Liver (tissue), 9 donors: ENCODE results near the gene SETBP1. TPM values are rescaled to one million over a fixed set of nuclear protein-coding genes. Genes with fewer than 3 reads are reported as not detected.

Source experiments
- DNase-seq: peaks from one replicate; pipeline ENCODE4 v3.0.0-alpha.2; 2017; ENCODE audit warnings: low spot score
- H3K27ac ChIP-seq, 2 donors: one replicate each; pipeline ENCODE4 v1.7.0; 2013; ENCODE audit warnings: inconsistent platforms in 2 of 2, low read length in 2 of 2, control low read depth in 1 of 2, low read depth in 1 of 2, mild to moderate bottlenecking in 1 of 2
- H3K27me3 ChIP-seq, 4 donors: one replicate each; pipeline versions ENCODE4 v1.6.1 to v1.7.0; 2013; ENCODE audit warnings: low read length in 3 of 4, inconsistent platforms in 1 of 4, mild to moderate bottlenecking in 1 of 4, moderate library complexity in 1 of 4; ENCODE audit not compliant: control insufficient read depth in 4 of 4, insufficient read depth in 4 of 4
- H3K36me3 ChIP-seq, 4 donors: one replicate each; pipeline versions ENCODE4 v1.6.1 to v1.7.0; 2013; ENCODE audit warnings: low read length in 3 of 4, mild to moderate bottlenecking in 3 of 4, low read depth in 1 of 4, moderate library complexity in 1 of 4; ENCODE audit not compliant: control insufficient read depth in 4 of 4, insufficient read depth in 3 of 4
- H3K4me1 ChIP-seq, 4 donors: one replicate each; pipeline versions ENCODE4 v1.6.1 to v1.7.0; 2013; ENCODE audit warnings: low read length in 3 of 4, mild to moderate bottlenecking in 3 of 4, moderate library complexity in 1 of 4; ENCODE audit not compliant: control insufficient read depth in 4 of 4, insufficient read depth in 4 of 4
- H3K4me3 ChIP-seq, 3 donors: one replicate each; pipeline versions ENCODE4 v1.6.1 to v1.7.0; 2013; ENCODE audit warnings: low read length in 3 of 3, control low read depth in 1 of 3, low read depth in 1 of 3, mild to moderate bottlenecking in 1 of 3
- H3K9ac ChIP-seq, 2 donors: one replicate each; pipeline ENCODE4 v1.7.0; 2013; ENCODE audit warnings: low read length in 2 of 2, mild to moderate bottlenecking in 2 of 2, moderate library complexity in 2 of 2, control low read depth in 1 of 2, low read depth in 1 of 2
- H3K9me3 ChIP-seq, 4 donors: one replicate each; pipeline versions ENCODE4 v1.6.1 to v1.7.0; 2013; ENCODE audit warnings: low read length in 3 of 4; ENCODE audit not compliant: control insufficient read depth in 4 of 4
- ATF3 ChIP-seq: IDR thresholded peaks from 2 replicates; pipeline ENCODE4 v1.6.1; 2016; ENCODE audit warnings: antibody characterized with exemption
- CTCF ChIP-seq: fragments of 150-350 bp; IDR thresholded peaks from 2 replicates; pipeline ENCODE4 v1.5.1; 2017; ENCODE audit warnings: improper control_type of control experiment, low read depth, low read length; ENCODE audit not compliant: missing input control
- EGR1 ChIP-seq, 2 donors: IDR thresholded peaks; 2 replicates each; pipeline ENCODE4 v1.6.1; 2016 to 2018; ENCODE audit warnings: antibody characterized with exemption in 2 of 2, low read depth in 2 of 2
- FOXA1 ChIP-seq: IDR thresholded peaks from 2 replicates; pipeline ENCODE4 v1.6.1; 2016; ENCODE audit warnings: antibody characterized with exemption
- GABPA ChIP-seq, 2 donors: IDR thresholded peaks in 1 of 2; conservative IDR thresholded peaks in 1 of 2; 2 replicates each; pipeline ENCODE4 v1.6.1; 2016; ENCODE audit warnings: antibody characterized with exemption in 2 of 2, mild to moderate bottlenecking in 1 of 2, moderate library complexity in 1 of 2
- HNF4A ChIP-seq, 2 donors: conservative IDR thresholded peaks; 2 replicates each; pipeline ENCODE4 v1.6.1; 2016; ENCODE audit warnings: antibody characterized with exemption in 2 of 2, mild to moderate bottlenecking in 2 of 2
- HNF4G ChIP-seq: IDR thresholded peaks from 2 replicates; pipeline ENCODE4 v1.6.1; 2016; ENCODE audit warnings: antibody characterized with exemption
- JUND ChIP-seq, 2 donors: IDR thresholded peaks; 2 replicates each; pipeline ENCODE4 v1.6.1; 2016; ENCODE audit warnings: antibody characterized with exemption in 2 of 2
- MAX ChIP-seq: IDR thresholded peaks from 2 replicates; pipeline ENCODE4 v1.6.1; 2016; ENCODE audit warnings: antibody characterized with exemption
- RAD21 ChIP-seq, 2 donors: IDR thresholded peaks; 2 replicates each; pipeline ENCODE4 v1.6.1; 2016; ENCODE audit warnings: antibody characterized with exemption in 2 of 2, mild to moderate bottlenecking in 2 of 2
- REST ChIP-seq: IDR thresholded peaks from 2 replicates; pipeline ENCODE4 v1.6.1; 2016; ENCODE audit warnings: antibody characterized with exemption, mild to moderate bottlenecking
- RXRA ChIP-seq, 2 donors: IDR thresholded peaks; 2 replicates each; pipeline ENCODE4 v1.6.1; 2017 to 2018; ENCODE audit warnings: antibody characterized with exemption in 2 of 2, mild to moderate bottlenecking in 1 of 2
- SP1 ChIP-seq: IDR thresholded peaks from 2 replicates; pipeline ENCODE4 v1.6.1; 2018; ENCODE audit warnings: antibody characterized with exemption, mild to moderate bottlenecking
- TAF1 ChIP-seq: conservative IDR thresholded peaks from 2 replicates; pipeline ENCODE4 v1.6.1; 2016; ENCODE audit warnings: antibody characterized with exemption, mild to moderate bottlenecking
- YY1 ChIP-seq: IDR thresholded peaks from 2 replicates; pipeline ENCODE4 v1.6.1; 2016; ENCODE audit warnings: antibody characterized with exemption, mild to moderate bottlenecking
- ZBTB33 ChIP-seq: IDR thresholded peaks from 2 replicates; pipeline ENCODE4 v1.6.1; 2016; ENCODE audit warnings: antibody characterized with exemption
- WGBS: extraction: QIAGEN DNeasy Blood & Tissue Kit; methylation state at CpG from one replicate; pipeline ENCODE4 v1.1.7; 2013; 5-methylcytosine and 5-hydroxymethylcytosine counted together
- polyA plus RNA-seq, 2 donors: library from polyadenylated mRNA; stranded (reverse) in 1 of 2; unstranded in 1 of 2; fragments of 200-250 nt in 1 of 2; fragments of >200 nt in 1 of 2; fragmentation: Nextera tagmentation in 1 of 2; extraction: Ambion mirVana in 1 of 2; gene quantifications; one replicate each; pipeline versions ENCODE4 v1.2.1 to v1.2.3, GENCODE V29; 2013 to 2015
- total RNA-seq, 2 donors: library from RNA; depleted of rRNA; stranded (reverse); fragments of >200 nt; gene quantifications; one replicate each; pipeline ENCODE4 v1.2.3, GENCODE V29; 2014
- donor health status: healthy.
- donor health status: healthy.
- donor health status: healthy.
- donor health status: healthy.
- donor health status: healthy.

The SETBP1 gene
- total and polyA plus RNA-seq, 4 donors = 2.5 to 15.8 (median 4.7) TPM

GRCh38 chr18:44715245-44715644 lies 34.6 kb downstream of the SETBP1 start (continued):
- TF ChIP-seq TAF1 (no peak), HNF4G (no peak), FOXA1 (no peak), HNF4A (conservative IDR thresholded peaks at IDR 0.05) (no peak), RAD21 (IDR thresholded peaks at IDR 0.05) (no peak)

GRCh38 chr18:44715842-44716241 lies 35.2 kb downstream of the SETBP1 start:
- H3K4me1 ChIP-seq = peaks cover 0 to 10% (median 3%) of the 10 kb centered on the region in 4 donors
- no peak for TF ChIP-seq CTCF
- no peak for TF ChIP-seq RXRA (IDR thresholded peaks at IDR 0.05)
- no peak for TF ChIP-seq FOXA1
- no peak for TF ChIP-seq GABPA (IDR thresholded peaks at IDR 0.05 in 1 of 2, conservative IDR thresholded peaks at IDR 0.05 in 1 of 2)
- TF ChIP-seq EGR1 (IDR thresholded peaks at IDR 0.05; ENCODE audit: low read depth in 2 of 2) = no peak
- no peak for TF ChIP-seq SP1
- TF ChIP-seq RAD21 (IDR thresholded peaks at IDR 0.05) = no peak
- TF ChIP-seq YY1 = no peak
- no peak for TF ChIP-seq MAX
- TF ChIP-seq HNF4G = no peak
- no peak for TF ChIP-seq ATF3
- TF ChIP-seq TAF1 = no peak
- TF ChIP-seq ZBTB33 = no peak
- no peak for TF ChIP-seq REST
- TF ChIP-seq JUND (IDR thresholded peaks at IDR 0.05) = no peak
- no peaks in the 10 kb centered on the region for H3K9me3 ChIP-seq
- H3K36me3 ChIP-seq = peaks cover 0 to 9% (median 1%) of the 10 kb centered on the region in 4 donors
- no peak overlapping the region for H3K4me3 ChIP-seq
- 93% methylated on average over 6 of the region's 6 CpGs for WGBS
- no peak overlapping the region for H3K27ac ChIP-seq
- no peaks in the 10 kb centered on the region for H3K27me3 ChIP-seq
- DNase-seq = no peak
- no peak overlapping the region for H3K9ac ChIP-seq
